Ectodermal cell (in vitro differentiated cells): Measurements from ENCODE around the gene RGP1.

Experiments
- H3K27ac ChIP-seq: 2 replicates; pipeline ENCODE4 v1.7.0; 2013; ENCODE audit warnings: mild to moderate bottlenecking, low read depth, low read length; ENCODE audit not compliant: insufficient read depth, poor library complexity, severe bottlenecking
- H3K27me3 ChIP-seq: 2 replicates; pipeline ENCODE4 v1.7.0; 2013; ENCODE audit warnings: mild to moderate bottlenecking, low read length; ENCODE audit not compliant: insufficient read depth, control insufficient read depth, poor library complexity, severe bottlenecking
- H3K36me3 ChIP-seq: one replicate; pipeline ENCODE4 v1.7.0; 2013; ENCODE audit warnings: low read length; ENCODE audit not compliant: control insufficient read depth, insufficient read depth
- H3K4me1 ChIP-seq: one replicate; pipeline ENCODE4 v1.7.0; 2013; ENCODE audit warnings: low read length; ENCODE audit not compliant: control insufficient read depth, insufficient read depth
- H3K4me3 ChIP-seq: 2 replicates; pipeline ENCODE4 v1.7.0; 2013; ENCODE audit warnings: low read depth, low read length, control low read depth; ENCODE audit not compliant: insufficient read depth
- H3K9me3 ChIP-seq: 2 replicates; pipeline ENCODE4 v1.7.0; 2013; ENCODE audit warnings: mild to moderate bottlenecking, low read length, moderate library complexity; ENCODE audit not compliant: control insufficient read depth
- WGBS, 2 experiments: methylation state at CpG; one replicate each; pipeline ENCODE4 v1.1.7; 2013; ENCODE audit warnings: missing lambda C conversion rate in 2 of 2; 5-methylcytosine and 5-hydroxymethylcytosine counted together

The RGP1 gene

GRCh38 chr9:35731415-35732184 is 17.5 kb upstream of the RGP1 start:
- Histone ChIP-seq H3K9me3 (no peaks in the 10 kb centered on the region), H3K27me3 (no peaks in the 10 kb centered on the region), H3K4me1 (peaks cover 52% of the 10 kb centered on the region), H3K36me3 (peaks cover 8% of the 10 kb centered on the region), H3K4me3 (peak overlapping the region; percentile 67), H3K27ac (peak overlapping the region; percentile 83)
- whole genome bisulfite sequencing, 2 experiments, result 1% methylated on average over 47 of the region's 47 CpGs

- WGBS, 2 experiments, result 0% methylated on average over 49 of the region's 49 CpGs
- H3K36me3 ChIP-seq, result peaks cover 15% of the 10 kb centered on the region
Measured at GRCh38 chr9:35732185-35732799, 16.8 kb upstream of the RGP1 start, which contains the start of the genes CREB3 and TLN1. CREB3 (plus strand) TSS chr9:35732666; CDS start chr9:35732773, 107 bp downstream. TLN1 (minus strand) TSS chr9:35732195; CDS start chr9:35725694, 6,501 bp downstream.

GRCh38 chr9:35732800-35733541 is 16.1 kb upstream of the RGP1 start:
- Histone ChIP-seq H3K27ac (peak overlapping the region; percentile 83), H3K27me3 (no peaks in the 10 kb centered on the region), H3K9me3 (no peaks in the 10 kb centered on the region), H3K4me1 (peaks cover 41% of the 10 kb centered on the region), H3K4me3 (peak overlapping the region; percentile 67), H3K36me3 (peaks cover 22% of the 10 kb centered on the region)
- 0 to 2% methylated on average over 13 to 14 of the region's 14 CpGs for WGBS, 2 experiments

More at GRCh38 chr9:35732185-35732799, 16.8 kb upstream of the RGP1 start, which contains the start of the genes CREB3 and TLN1:
- Histone ChIP-seq H3K27ac (peak within 1 kb of the TSS; percentile 83), H3K4me3 (peak within 1 kb of the TSS; percentile 67), H3K27me3 (no peaks in the 10 kb centered on the region), H3K9me3 (no peaks in the 10 kb centered on the region), H3K4me1 (peaks cover 47% of the 10 kb centered on the region)

GRCh38 chr9:35734096-35734495 is 15.0 kb upstream of the RGP1 start:
- peaks cover 30% of the 10 kb centered on the region for H3K4me1 ChIP-seq
- no peak overlapping the region for H3K27ac ChIP-seq
- no peaks in the 10 kb centered on the region for H3K9me3 ChIP-seq
- no peak overlapping the region for H3K4me3 ChIP-seq
- peaks cover 33% of the 10 kb centered on the region for H3K36me3 ChIP-seq
- H3K27me3 ChIP-seq, result no peaks in the 10 kb centered on the region
- 76 to 96% methylated on average over 3 of the region's 3 CpGs for WGBS, 2 experiments

- Histone ChIP-seq H3K27me3 (no peaks in the 10 kb centered on the region), H3K9me3 (no peaks in the 10 kb centered on the region), H3K4me1 (peaks cover 9% of the 10 kb centered on the region), H3K27ac (peak overlapping the region; percentile 76), H3K4me3 (no peak overlapping the region), H3K36me3 (peaks cover 50% of the 10 kb centered on the region)
- WGBS, 2 experiments, result 63 to 66% methylated on average over 5 of the region's 5 CpGs
Measured at GRCh38 chr9:35736201-35736633, 12.9 kb upstream of the RGP1 start.

- WGBS, 2 experiments, result 94 to 97% methylated on average over 7 of the region's 7 CpGs
- Histone ChIP-seq H3K9me3 (no peaks in the 10 kb centered on the region), H3K36me3 (peaks cover 57% of the 10 kb centered on the region), H3K27me3 (no peaks in the 10 kb centered on the region), H3K4me1 (peaks cover 9% of the 10 kb centered on the region), H3K4me3 (no peak overlapping the region), H3K27ac (no peak overlapping the region)
Measured at GRCh38 chr9:35737143-35737542, 11.9 kb upstream of the RGP1 start.

GRCh38 chr9:35738186-35738585 is 10.9 kb upstream of the RGP1 start:
- peaks cover 8% of the 10 kb centered on the region for H3K4me1 ChIP-seq
- peaks cover 61% of the 10 kb centered on the region for H3K36me3 ChIP-seq
- H3K9me3 ChIP-seq, result no peaks in the 10 kb centered on the region
- H3K4me3 ChIP-seq, result no peak overlapping the region
- WGBS, 2 experiments, result 92 to 93% methylated on average over 4 of the region's 4 CpGs
- H3K27me3 ChIP-seq, result no peaks in the 10 kb centered on the region
- H3K27ac ChIP-seq, result no peak overlapping the region

GRCh38 chr9:35738924-35739323 is 10.2 kb upstream of the RGP1 start:
- peaks cover 2% of the 10 kb centered on the region for H3K4me1 ChIP-seq
- H3K27me3 ChIP-seq, result no peaks in the 10 kb centered on the region
- no peaks in the 10 kb centered on the region for H3K9me3 ChIP-seq
- peaks cover 65% of the 10 kb centered on the region for H3K36me3 ChIP-seq
- WGBS, 2 experiments, result 94% methylated on average over 7 of the region's 7 CpGs
- no peak overlapping the region for H3K27ac ChIP-seq
- H3K4me3 ChIP-seq, result no peak overlapping the region

- no peaks in the 10 kb centered on the region for H3K9me3 ChIP-seq
- 90 to 96% methylated on average over 6 of the region's 6 CpGs for WGBS, 2 experiments
- H3K4me1 ChIP-seq, result peaks cover 2% of the 10 kb centered on the region
- H3K27ac ChIP-seq, result no peak overlapping the region
- H3K4me3 ChIP-seq, result no peak overlapping the region
- peaks cover 70% of the 10 kb centered on the region for H3K36me3 ChIP-seq
- no peaks in the 10 kb centered on the region for H3K27me3 ChIP-seq
Measured at GRCh38 chr9:35740243-35740642, 8.8 kb upstream of the RGP1 start.

GRCh38 chr9:35741740-35742139 is 7.3 kb upstream of the RGP1 start:
- Histone ChIP-seq H3K36me3 (peaks cover 64% of the 10 kb centered on the region), H3K27me3 (no peaks in the 10 kb centered on the region), H3K4me3 (no peak overlapping the region), H3K4me1 (peaks cover 7% of the 10 kb centered on the region), H3K27ac (no peak overlapping the region), H3K9me3 (no peaks in the 10 kb centered on the region)
- WGBS, 2 experiments, result 94 to 98% methylated on average over 7 of the region's 7 CpGs
